Stimulated activated CD8-positive, alpha-beta memory T cell treated with anti-CD3 and anti-CD28 coated beads, Interleukin-15, amount 100 ng/mL, for 24 hours (primary cell): ENCODE results near the gene LRRFIP1.

Experiments used
- DNase-seq: peaks from one replicate; pipeline ENCODE4 v3.0.0-alpha.2; 2020; ENCODE audit warnings: low read depth

Gene LRRFIP1

GRCh38 chr2:237616734-237617586, 10.4 kb upstream of the LRRFIP1 start:
- no peak for DNase-seq

GRCh38 chr2:237617587-237617982, 9.8 kb upstream of the LRRFIP1 start:
- DNase-seq: no peak

- no peak for DNase-seq
These were observed 8.9 kb upstream of the LRRFIP1 start for GRCh38 chr2:237618449-237618848.

GRCh38 chr2:237623428-237624403, 3.7 kb upstream of the LRRFIP1 start:
- DNase-seq: no peak

GRCh38 chr2:237624565-237624964, 2.8 kb upstream of the LRRFIP1 start:
- DNase-seq: no peak

- DNase-seq: no peak
These were observed 2.1 kb upstream of the LRRFIP1 start for GRCh38 chr2:237625216-237625705.

- no peak for DNase-seq
These were observed 1.6 kb upstream of the LRRFIP1 start for GRCh38 chr2:237625777-237626176.

GRCh38 chr2:237626813-237627440, 460 bp upstream of the LRRFIP1 start:
- no peak for DNase-seq

GRCh38 chr2:237628247-237629187, 1.1 kb downstream of the LRRFIP1 start:
- no peak for DNase-seq

- DNase-seq: no peak
These were observed 1.8 kb downstream of the LRRFIP1 start for GRCh38 chr2:237629188-237629534.

GRCh38 chr2:237629739-237630138, 2.4 kb downstream of the LRRFIP1 start:
- DNase-seq: no peak

- no peak for DNase-seq
These were observed 3.0 kb downstream of the LRRFIP1 start for GRCh38 chr2:237630216-237631000.

- no peak for DNase-seq
These were observed 3.8 kb downstream of the LRRFIP1 start for GRCh38 chr2:237631007-237631785.

GRCh38 chr2:237631801-237632585, 4.6 kb downstream of the LRRFIP1 start:
- DNase-seq: no peak

GRCh38 chr2:237633061-237633561, 5.7 kb downstream of the LRRFIP1 start:
- DNase-seq: no peak

GRCh38 chr2:237636578-237636977, 9.2 kb downstream of the LRRFIP1 start:
- no peak for DNase-seq

- DNase-seq: no peak
These were observed 10.2 kb downstream of the LRRFIP1 start for GRCh38 chr2:237637429-237638135.

GRCh38 chr2:237638176-237638575, 10.8 kb downstream of the LRRFIP1 start:
- no peak for DNase-seq
